ENCODE data around the gene TMC6.

- no peak for TF ChIP-seq CTCF (optimal IDR thresholded peaks at IDR 0.05 in 1 of 3, IDR thresholded peaks at IDR 0.05 in 1 of 3, conservative IDR thresholded peaks at IDR 0.05 in 1 of 3; ENCODE audit: extremely low read depth in 1 of 3, insufficient read depth in 2 of 3, low read length in 3 of 3)
- TF ChIP-seq EZH2 (IDR thresholded peaks at IDR 0.05; ENCODE audit: low read length): no peak
Measured at GRCh38 chr17:78132084-78132676, 3.6 kb upstream of the TMC6 start.

Data from keratinocyte (primary cell).